Measurements from ENCODE around the gene VWA8.

- TF ChIP-seq EZH2 (IDR thresholded peaks at IDR 0.05; ENCODE audit: low read depth, unreplicated experiment) (no peak), CTCF (conservative IDR thresholded peaks at IDR 0.05; ENCODE audit: low read depth in 2 of 2) (no peak), NANOG (IDR thresholded peaks at IDR 0.05; ENCODE audit: borderline replicate concordance) (no peak), ZNF114 (CRISPR knock-in tag; IDR thresholded peaks at IDR 0.05) (no peak), CREB1 (CRISPR knock-in tag; IDR thresholded peaks at IDR 0.05; ENCODE audit: low read depth) (no peak), REST (IDR thresholded peaks at IDR 0.05; ENCODE audit: unreplicated experiment) (no peak), ETS1 (IDR thresholded peaks at IDR 0.05) (no peak), EZH2phosphoT487 (IDR thresholded peaks at IDR 0.05; ENCODE audit: unreplicated experiment) (no peak), POLR2AphosphoS5 (IDR thresholded peaks at IDR 0.05; ENCODE audit: low read depth) (no peak), STAT1 (IDR thresholded peaks at IDR 0.05; ENCODE audit: unreplicated experiment) (no peak)
Measured at GRCh38 chr13:41563341-41563983, 397.4 kb downstream of the VWA8 start.

Measured in GM23338 (cell line).